Activated naive CD4-positive, alpha-beta T cell treated with anti-CD3 and anti-CD28 coated beads, Interleukin-2, amount 10 ng/mL, durations not matched to agents 7 days and 5 days (primary cell): ENCODE measurements around the gene HTATSF1.

Source experiments
- CTCF ChIA-PET: fragments of 350-600 bp; sonication (Branson Sonifier 250); formaldehyde crosslinking; loops from one replicate; lab custom pipeline; 2021; ENCODE audit warnings: antibody characterized with exemption; lab: Charles Lee
- DNase-seq: peaks from one replicate; pipeline ENCODE4 v3.0.0-alpha.2; 2020
- H3K27ac Mint-ChIP-seq: one replicate; pipeline ENCODE4 v1.8.0; 2021; ENCODE audit warnings: mild to moderate bottlenecking, moderate library complexity, mixed read lengths
- H3K27me3 Mint-ChIP-seq: one replicate; pipeline ENCODE4 v1.8.0; 2021; ENCODE audit warnings: mild to moderate bottlenecking, mixed read lengths
- H3K36me3 Mint-ChIP-seq: one replicate; pipeline ENCODE4 v1.8.0; 2021; ENCODE audit warnings: mixed read lengths
- H3K4me1 Mint-ChIP-seq: one replicate; pipeline ENCODE4 v1.8.0; 2021; ENCODE audit warnings: mixed read lengths
- H3K4me3 Mint-ChIP-seq: one replicate; pipeline ENCODE4 v1.8.0; 2021; ENCODE audit warnings: mild to moderate bottlenecking, moderate library complexity, mixed read lengths
- H3K9me3 Mint-ChIP-seq: one replicate; pipeline ENCODE4 v1.8.0; 2021; ENCODE audit warnings: mixed read lengths

Gene HTATSF1

DNA sequence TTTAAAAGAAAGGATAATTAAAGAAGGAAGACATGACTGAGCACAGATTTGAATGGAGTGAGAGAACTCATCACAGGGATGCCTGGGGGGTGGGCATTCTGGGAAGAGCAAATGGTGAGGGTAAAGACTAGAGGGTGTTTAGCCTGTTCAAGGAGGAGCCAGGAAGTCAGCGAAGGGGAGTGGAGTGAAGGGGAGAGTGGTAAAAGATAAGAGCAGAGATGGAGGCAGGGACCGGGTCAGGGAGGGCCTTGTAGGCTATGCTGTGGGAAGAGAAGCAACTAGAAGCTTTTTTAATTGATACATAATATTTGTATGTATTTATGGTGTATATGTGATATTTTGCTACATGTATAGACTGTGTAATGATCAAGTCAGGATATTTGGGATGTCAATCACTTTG, 32.4 kb downstream of the HTATSF1 start:
- no peak overlapping the region for H3K4me3 Mint-ChIP-seq
- H3K9me3 Mint-ChIP-seq = no peaks in the 10 kb centered on the region
- DNase-seq = peak; percentile 22
- H3K36me3 Mint-ChIP-seq = no peaks in the 10 kb centered on the region
- peaks cover 8% of the 10 kb centered on the region for H3K4me1 Mint-ChIP-seq
- CTCF ChIA-PET = no interaction called here
- peak overlapping the region; percentile 38 for H3K27ac Mint-ChIP-seq
- H3K27me3 Mint-ChIP-seq = peaks cover 35% of the 10 kb centered on the region

DNA sequence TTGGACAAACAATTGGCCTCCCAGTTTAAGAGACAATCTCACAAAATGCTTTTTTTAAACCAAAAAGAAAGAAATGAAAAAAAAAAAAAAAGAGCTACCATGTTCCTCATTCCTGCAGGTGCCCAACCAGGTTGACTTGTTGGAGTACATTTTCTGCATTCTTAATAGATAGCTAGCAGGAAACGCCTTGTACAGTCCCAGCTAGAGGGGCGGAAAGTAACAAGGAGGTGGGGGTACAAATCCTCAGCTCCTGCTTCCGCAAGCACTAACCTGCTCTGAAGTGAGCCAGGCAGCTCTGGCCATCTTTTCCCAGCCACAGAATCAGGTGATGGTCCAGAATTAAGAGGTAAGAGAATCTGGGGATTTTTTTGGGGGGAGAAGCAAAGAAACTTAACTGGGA, 34.6 kb downstream of the HTATSF1 start, which contains the start of gene VGLL1:
TSS of gene VGLL1 (plus strand) at position 265 of the 400 bp plus-strand sequence. CDS start 3,806 bp downstream, outside the sequence.
- Mint-ChIP-seq H3K36me3 (no peaks in the 10 kb centered on the region), H3K4me1 (peaks cover 8% of the 10 kb centered on the region), H3K27me3 (peaks cover 44% of the 10 kb centered on the region), H3K4me3 (no peak within 1 kb of the TSS), H3K27ac (no peak within 1 kb of the TSS), H3K9me3 (no peaks in the 10 kb centered on the region)
- DNase-seq = no peak
- CTCF ChIA-PET = no interaction called here

DNA sequence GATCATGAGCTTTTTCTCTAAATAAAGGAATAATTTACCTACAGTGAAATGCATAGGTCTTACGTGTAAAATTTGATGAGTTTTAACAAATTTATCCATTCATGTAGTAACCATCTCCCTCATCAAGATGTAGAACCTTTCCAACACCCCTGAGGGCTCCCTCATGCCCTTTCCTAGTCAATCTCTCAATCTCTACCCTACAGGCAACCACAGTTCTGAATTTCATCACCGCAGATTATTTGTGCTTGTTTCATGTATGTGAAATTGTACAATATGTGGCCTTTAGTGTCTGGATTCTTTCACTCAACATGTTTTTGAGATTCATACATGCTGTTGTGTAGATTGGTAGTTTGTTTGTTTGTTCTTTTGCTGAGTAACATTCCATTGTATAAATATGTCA, 36.7 kb downstream of the HTATSF1 start:
- Mint-ChIP-seq H3K9me3 (no peaks in the 10 kb centered on the region), H3K36me3 (no peaks in the 10 kb centered on the region), H3K4me1 (peaks cover 14% of the 10 kb centered on the region), H3K4me3 (no peak overlapping the region), H3K27me3 (peaks cover 33% of the 10 kb centered on the region), H3K27ac (no peak overlapping the region)
- DNase-seq = no peak
- CTCF ChIA-PET = no interaction called here

- Mint-ChIP-seq H3K4me1 (peaks cover 29% of the 10 kb centered on the region), H3K27ac (no peak overlapping the region), H3K4me3 (no peak overlapping the region), H3K36me3 (peaks cover 1% of the 10 kb centered on the region), H3K27me3 (peaks cover 9% of the 10 kb centered on the region), H3K9me3 (peaks cover 1% of the 10 kb centered on the region)
- DNase-seq = no peak
- CTCF ChIA-PET = no interaction called here
Observed at GRCh38 chrX:136538811-136539210, 41.4 kb downstream of the HTATSF1 start.

- CTCF ChIA-PET = no interaction called here
- peaks cover 1% of the 10 kb centered on the region for H3K36me3 Mint-ChIP-seq
- peaks cover 1% of the 10 kb centered on the region for H3K9me3 Mint-ChIP-seq
- no peak overlapping the region for H3K27ac Mint-ChIP-seq
- peaks cover 9% of the 10 kb centered on the region for H3K27me3 Mint-ChIP-seq
- no peak overlapping the region for H3K4me3 Mint-ChIP-seq
- no peak for DNase-seq
- H3K4me1 Mint-ChIP-seq = peaks cover 40% of the 10 kb centered on the region
Observed at GRCh38 chrX:136540226-136540625, 42.8 kb downstream of the HTATSF1 start.

- CTCF ChIA-PET = no interaction called here
- peaks cover 50% of the 10 kb centered on the region for H3K4me1 Mint-ChIP-seq
- DNase-seq = no peak
Observed at GRCh38 chrX:136541294-136541693, 43.9 kb downstream of the HTATSF1 start.

DNA sequence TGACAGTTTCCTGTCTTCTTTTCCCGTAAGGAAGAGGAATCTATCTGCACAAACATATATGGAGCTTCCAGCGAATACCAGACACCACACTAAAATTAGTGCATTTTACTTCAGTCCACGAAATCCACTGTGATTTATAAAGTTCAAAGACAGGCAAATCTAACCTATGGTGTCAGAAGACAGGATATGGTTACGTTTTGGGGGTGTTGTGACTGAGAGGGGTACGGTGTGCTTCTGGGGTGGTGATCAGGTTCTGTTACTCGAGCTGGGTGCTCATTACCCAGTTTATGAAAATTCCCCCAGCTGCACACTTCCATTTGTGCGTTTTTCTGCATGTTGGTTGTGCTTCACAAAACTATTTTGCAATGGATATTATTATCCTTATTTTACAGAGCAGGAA, 44.9 kb downstream of the HTATSF1 start:
- CTCF ChIA-PET = no interaction called here

More at GRCh38 chrX:136541294-136541693, 43.9 kb downstream of the HTATSF1 start:
- Mint-ChIP-seq H3K27me3 (peaks cover 3% of the 10 kb centered on the region), H3K4me3 (no peak overlapping the region), H3K27ac (no peak overlapping the region), H3K9me3 (peaks cover 1% of the 10 kb centered on the region), H3K36me3 (peaks cover 1% of the 10 kb centered on the region)

DNA sequence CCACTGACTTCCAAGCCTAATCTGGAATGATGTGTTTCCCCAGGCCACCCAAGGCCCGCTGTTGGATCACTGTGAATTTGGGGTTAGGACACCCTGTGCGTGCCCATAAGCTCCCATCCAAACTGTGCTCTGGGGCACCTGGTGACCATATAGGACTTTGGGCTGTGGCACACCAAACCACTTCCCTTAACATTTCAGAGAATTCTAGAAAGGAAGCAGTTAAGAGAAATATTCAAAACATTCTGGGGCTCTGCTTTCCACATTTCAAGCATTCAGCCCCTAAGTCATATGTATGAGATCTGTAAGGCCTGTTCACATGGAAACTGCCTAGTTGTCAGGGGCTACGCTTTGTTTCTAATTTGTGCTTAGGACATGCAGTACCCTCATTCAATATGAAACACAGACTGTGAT, 49.0 kb downstream of the HTATSF1 start:
- Mint-ChIP-seq H3K27me3 (no peaks in the 10 kb centered on the region), H3K9me3 (no peaks in the 10 kb centered on the region), H3K36me3 (no peaks in the 10 kb centered on the region), H3K27ac (peak overlapping the region; percentile 90), H3K4me3 (no peak overlapping the region), H3K4me1 (peaks cover 56% of the 10 kb centered on the region)
- CTCF ChIA-PET = no interaction called here
- DNase-seq = peak; percentile 50

More for the DNA sequence above, 44.9 kb downstream of the HTATSF1 start:
- peaks cover 60% of the 10 kb centered on the region for H3K4me1 Mint-ChIP-seq
- H3K4me3 Mint-ChIP-seq = no peak overlapping the region
- no peak overlapping the region for H3K27ac Mint-ChIP-seq
- peaks cover 1% of the 10 kb centered on the region for H3K9me3 Mint-ChIP-seq
- peaks cover 1% of the 10 kb centered on the region for H3K36me3 Mint-ChIP-seq
- H3K27me3 Mint-ChIP-seq = no peaks in the 10 kb centered on the region
- DNase-seq = no peak

GRCh38 chrX:136549226-136549625, 51.8 kb downstream of the HTATSF1 start:
- H3K27ac Mint-ChIP-seq = no peak overlapping the region
- no peaks in the 10 kb centered on the region for H3K9me3 Mint-ChIP-seq
- no peaks in the 10 kb centered on the region for H3K36me3 Mint-ChIP-seq

GRCh38 chrX:136551410-136551809, 54.0 kb downstream of the HTATSF1 start:
- no peaks in the 10 kb centered on the region for H3K27me3 Mint-ChIP-seq
- H3K9me3 Mint-ChIP-seq = no peaks in the 10 kb centered on the region
- peaks cover 17% of the 10 kb centered on the region for H3K4me1 Mint-ChIP-seq
- DNase-seq = no peak
- H3K36me3 Mint-ChIP-seq = no peaks in the 10 kb centered on the region
- CTCF ChIA-PET = interaction anchor here (1.0 kb wide), 1 partner anchor 25 kb away, joined by 3 read pairs; no protein-coding TSS in a partner anchor
- no peak overlapping the region for H3K4me3 Mint-ChIP-seq
- no peak overlapping the region for H3K27ac Mint-ChIP-seq

More at GRCh38 chrX:136549226-136549625, 51.8 kb downstream of the HTATSF1 start:
- no peaks in the 10 kb centered on the region for H3K27me3 Mint-ChIP-seq
- H3K4me3 Mint-ChIP-seq = no peak overlapping the region
- CTCF ChIA-PET = no interaction called here
- H3K4me1 Mint-ChIP-seq = peaks cover 38% of the 10 kb centered on the region
- no peak for DNase-seq

GRCh38 chrX:136555694-136556093, 58.3 kb downstream of the HTATSF1 start:
- Mint-ChIP-seq H3K36me3 (no peaks in the 10 kb centered on the region), H3K9me3 (no peaks in the 10 kb centered on the region), H3K27me3 (no peaks in the 10 kb centered on the region), H3K27ac (no peak overlapping the region), H3K4me1 (no peaks in the 10 kb centered on the region), H3K4me3 (no peak overlapping the region)
- no peak for DNase-seq
- CTCF ChIA-PET = no interaction called here
